Panc1 (cell line): ENCODE results near the gene BCL10.

Source experiments
- CTCF ChIP-seq: fragments of 450-650 bp; IDR thresholded peaks from 2 replicates; pipeline ENCODE4 v1.5.1; 2017; ENCODE audit warnings: mild to moderate bottlenecking
- POLR2AphosphoS5 ChIP-seq: IDR thresholded peaks from 2 replicates; pipeline ENCODE4 v1.6.1; 2012; ENCODE audit warnings: mild to moderate bottlenecking, low read depth, low read length, moderate library complexity
- TCF7L2 ChIP-seq: IDR thresholded peaks from 2 replicates; pipeline ENCODE4 v1.6.1; 2011; ENCODE audit warnings: mild to moderate bottlenecking, low read depth, low read length, inconsistent platforms

- TF ChIP-seq CTCF (no peak), POLR2AphosphoS5 (no peak), TCF7L2 (0 out of 2 replicates have a peak, but pooled peaks have one; percentile 32)
These were observed 18.6 kb upstream of the BCL10 start for GRCh38 chr1:85295006-85295431.
